ENCODE measurements around the gene PXDC1.

DNA sequence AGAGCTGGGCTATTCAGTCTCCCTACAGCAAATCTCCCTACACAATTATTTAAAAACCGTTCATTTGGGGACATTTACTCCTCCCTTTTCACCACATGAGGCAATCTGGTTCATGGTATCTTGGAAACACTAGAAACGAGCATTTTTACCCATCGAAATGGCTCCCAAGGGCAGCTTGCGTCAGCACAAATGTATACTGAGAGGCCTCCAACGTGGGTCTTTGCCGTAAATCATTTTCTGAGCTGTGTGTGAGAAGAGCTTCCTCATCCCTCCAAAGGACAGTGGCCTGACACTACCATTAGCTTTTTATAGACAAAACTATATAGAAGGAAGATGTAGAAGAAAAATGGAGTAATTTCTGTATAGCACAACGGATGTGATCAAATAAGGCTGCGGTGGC, 30.0 kb upstream of the PXDC1 start:
- TF ChIP-seq POLR2A (IDR thresholded peaks at IDR 0.05) = no peak
- TF ChIP-seq, protein P1, sequence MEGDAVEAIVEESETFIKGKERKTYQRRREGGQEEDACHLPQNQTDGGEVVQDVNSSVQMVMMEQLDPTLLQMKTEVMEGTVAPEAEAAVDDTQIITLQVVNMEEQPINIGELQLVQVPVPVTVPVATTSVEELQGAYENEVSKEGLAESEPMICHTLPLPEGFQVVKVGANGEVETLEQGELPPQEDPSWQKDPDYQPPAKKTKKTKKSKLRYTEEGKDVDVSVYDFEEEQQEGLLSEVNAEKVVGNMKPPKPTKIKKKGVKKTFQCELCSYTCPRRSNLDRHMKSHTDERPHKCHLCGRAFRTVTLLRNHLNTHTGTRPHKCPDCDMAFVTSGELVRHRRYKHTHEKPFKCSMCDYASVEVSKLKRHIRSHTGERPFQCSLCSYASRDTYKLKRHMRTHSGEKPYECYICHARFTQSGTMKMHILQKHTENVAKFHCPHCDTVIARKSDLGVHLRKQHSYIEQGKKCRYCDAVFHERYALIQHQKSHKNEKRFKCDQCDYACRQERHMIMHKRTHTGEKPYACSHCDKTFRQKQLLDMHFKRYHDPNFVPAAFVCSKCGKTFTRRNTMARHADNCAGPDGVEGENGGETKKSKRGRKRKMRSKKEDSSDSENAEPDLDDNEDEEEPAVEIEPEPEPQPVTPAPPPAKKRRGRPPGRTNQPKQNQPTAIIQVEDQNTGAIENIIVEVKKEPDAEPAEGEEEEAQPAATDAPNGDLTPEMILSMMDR (IDR thresholded peaks at IDR 0.05) = no peak

Data from lower leg skin (tissue), 3 donors.